Renal cortical epithelial cell (primary cell): ENCODE results near the gene ZDHHC14. TPM values are rescaled to one million over a fixed set of nuclear protein-coding genes. Genes with fewer than 3 reads are reported as not detected.

Source experiments
- DNase-seq: peaks from one replicate; pipeline ENCODE4 v3.0.0-alpha.2; 2011; ENCODE audit warnings: low read depth
- total RNA-seq: library from RNA; depleted of rRNA; stranded (reverse); fragments of >200 nt; gene quantifications from 2 replicates; pipeline ENCODE4 v1.2.3, GENCODE V29; 2014

The ZDHHC14 gene
- total RNA-seq, 1 donor from 2014 or later: 5.3 TPM

DNA sequence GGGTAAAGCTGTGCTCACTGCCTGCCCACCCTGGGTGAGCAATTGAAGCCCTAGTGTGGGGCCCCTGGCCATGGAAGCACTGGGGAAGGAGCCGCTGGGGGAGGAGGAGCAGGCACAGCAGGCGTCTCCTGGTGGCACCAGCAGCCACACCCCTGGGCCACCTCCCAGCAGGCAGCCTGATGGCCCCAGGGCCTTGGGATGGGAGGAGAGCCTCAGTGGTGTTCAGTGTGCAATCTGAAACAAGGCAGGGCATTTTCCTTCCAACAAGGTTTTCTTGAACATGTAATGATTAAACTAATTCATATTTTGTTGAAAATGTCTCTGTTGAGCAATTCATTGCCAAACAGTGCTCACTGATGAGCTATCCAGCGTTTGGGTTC lies 151.0 kb downstream of the ZDHHC14 start:
- DNase-seq: no peak

DNA sequence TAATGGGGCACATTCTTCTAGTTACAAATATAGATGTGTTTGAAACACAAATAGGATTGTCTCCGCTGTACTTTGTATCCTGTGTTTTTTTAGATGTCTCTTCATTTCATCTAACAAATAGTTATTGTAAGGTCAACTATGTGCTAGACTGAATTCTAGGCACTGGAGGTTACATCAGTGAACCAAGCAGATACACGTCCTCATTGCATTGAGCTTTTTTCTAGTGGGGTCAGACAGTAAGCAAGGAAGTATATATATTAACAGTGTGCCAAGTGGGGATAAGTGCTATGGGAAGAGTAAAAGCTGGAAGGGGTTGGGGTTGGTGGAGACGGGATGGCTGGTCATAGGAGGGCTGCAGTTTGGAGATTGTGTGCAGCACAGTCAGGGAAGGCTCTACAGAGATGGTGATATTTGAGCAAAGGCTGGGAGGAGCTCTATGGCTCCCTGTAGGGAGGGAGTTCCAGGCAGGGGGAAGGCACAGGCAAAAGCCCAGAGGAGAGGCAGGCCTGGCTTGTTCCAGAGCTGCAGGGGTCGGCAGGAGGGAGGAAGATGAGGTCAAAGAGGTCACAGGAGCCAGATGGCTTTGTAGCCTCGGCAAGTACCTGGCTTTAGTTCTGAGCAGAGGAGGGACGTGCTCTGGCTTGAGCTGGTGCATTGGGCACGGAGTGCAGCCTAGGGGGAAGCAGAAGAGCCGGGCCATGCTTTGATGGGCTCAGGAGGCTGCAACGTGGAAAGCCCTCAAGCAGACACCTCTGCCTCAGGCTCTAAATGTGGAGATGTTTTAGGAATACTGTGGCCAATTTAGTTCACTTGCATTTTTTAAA lies 152.3 kb downstream of the ZDHHC14 start:
- DNase-seq: no peak

DNA sequence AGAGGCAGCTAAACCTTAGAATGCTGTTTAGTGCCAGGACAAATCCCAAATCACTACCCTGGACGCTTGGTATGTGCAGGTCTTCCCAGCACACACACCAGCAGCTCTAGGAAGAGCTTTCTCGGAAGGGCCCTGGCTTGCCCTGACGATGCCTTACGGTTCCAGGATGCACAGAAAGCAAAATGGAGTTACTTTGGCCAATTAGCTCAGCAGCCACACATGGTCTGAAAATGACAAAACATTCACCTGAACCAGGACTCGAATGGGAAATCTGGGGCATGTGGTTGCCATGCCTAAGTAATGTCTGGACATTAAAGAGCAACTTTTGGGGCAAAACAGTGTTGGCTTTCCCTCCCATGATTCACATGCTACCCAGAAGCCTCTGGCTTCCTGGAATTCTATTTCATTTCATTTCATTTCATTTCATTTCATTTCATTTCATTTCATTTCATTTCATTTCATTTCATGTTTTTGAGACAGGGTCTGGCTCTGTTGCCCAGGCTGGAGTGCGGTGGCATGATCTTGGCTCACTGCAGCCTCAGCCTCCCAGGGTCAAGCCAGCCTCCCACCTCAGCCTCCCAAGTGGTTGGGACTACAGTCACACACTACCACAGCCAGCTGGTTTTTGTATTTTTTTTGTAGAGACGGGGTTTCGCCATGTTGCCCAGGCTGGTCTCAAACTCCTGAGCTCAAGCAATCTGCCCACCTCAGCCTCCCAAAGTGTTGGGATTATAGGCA lies 153.3 kb downstream of the ZDHHC14 start:
- no peak for DNase-seq

DNA sequence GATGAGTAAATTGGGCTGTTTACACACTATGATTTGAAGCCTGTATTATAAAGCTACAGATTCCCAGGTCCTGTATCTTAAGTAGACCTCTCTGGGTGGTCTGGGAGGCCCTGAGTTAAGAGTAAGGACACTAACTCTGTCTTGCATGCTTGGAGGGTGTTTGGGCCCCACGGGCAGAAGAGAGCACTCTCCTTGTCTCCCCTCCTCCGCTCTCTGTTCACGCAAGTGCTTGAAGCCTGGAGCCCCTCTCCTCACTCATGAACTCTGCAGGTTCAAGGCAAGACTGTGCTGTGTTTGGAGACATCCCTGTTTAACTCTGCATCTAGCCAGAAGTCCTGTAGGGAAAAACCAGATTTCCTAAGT lies 154.0 kb downstream of the ZDHHC14 start:
- no peak for DNase-seq

DNA sequence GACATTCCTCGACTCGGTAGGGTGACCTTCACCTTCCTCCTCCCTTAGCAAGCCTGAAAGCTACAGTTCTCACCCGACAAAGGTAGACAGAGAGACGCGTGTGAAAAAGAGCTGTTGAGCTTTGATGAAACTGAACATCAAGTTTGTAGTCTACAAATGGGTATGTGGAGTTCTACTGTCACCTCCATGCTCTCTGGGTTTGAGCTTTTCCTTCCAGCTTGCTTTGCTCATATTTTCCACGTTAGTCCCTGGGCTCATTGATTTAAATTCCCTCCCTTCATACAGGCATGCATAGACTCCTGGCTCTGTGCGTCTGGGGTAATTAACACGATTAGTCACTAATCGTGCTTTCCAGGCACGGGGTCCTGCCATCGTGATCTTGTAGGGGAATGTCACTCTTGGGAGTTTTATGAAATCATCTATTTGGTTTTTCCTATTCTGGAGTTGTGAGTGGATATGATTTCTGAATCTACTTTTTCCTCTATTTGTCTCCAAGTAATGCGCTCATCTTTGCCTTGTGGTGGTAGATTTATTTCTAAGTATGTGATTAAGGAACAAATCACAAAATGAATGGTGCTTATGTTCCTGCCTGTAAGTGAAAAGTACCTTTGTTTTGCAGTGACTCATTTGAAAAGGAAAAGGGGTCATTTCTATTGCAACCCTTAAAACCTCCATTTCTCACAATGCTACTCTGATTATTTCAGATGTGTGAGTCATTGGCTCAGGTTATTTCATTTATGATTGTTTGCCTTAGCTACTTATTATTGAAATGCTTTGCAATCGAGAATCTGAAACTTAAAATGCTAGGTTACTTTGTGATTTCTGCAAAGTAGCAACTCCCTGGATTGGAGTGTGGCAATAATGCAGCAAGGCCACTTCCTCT lies 154.6 kb downstream of the ZDHHC14 start:
- DNase-seq: peak; percentile 99

DNA sequence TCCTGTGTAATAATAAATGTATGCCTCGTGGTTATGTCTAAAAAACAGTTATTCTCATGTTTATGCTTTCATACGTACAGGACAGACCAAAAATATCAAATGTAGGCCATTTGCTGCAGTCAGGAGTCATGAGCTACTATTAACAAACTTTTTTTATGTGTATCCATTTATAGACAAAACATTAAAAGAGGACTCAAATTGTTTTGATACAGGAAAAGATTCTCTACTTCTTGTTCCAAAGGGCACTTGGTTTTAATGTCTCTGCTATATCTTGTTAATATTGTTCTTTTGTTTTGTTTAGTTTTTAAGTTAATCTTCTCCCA lies 155.2 kb downstream of the ZDHHC14 start:
- DNase-seq: no peak

DNA sequence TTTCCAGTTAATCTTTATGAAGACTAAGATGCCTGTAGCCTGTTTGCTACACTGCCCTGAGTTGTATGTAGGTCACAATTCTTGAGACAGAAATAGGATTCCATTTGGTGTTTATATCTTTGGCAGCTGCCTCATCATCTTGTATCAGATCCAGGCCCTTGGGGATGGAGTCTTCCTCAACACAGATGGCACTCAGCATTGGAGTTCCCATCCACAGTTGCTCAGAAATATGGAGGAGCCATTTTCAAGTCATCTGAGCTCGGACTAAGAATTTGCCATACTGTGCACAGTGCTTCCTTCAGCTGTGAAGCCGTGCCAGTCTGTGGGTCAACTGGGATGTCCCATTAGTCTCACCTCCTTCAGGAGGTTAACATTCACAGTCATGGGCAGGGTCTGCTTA lies 156.6 kb downstream of the ZDHHC14 start:
- DNase-seq: no peak

DNA sequence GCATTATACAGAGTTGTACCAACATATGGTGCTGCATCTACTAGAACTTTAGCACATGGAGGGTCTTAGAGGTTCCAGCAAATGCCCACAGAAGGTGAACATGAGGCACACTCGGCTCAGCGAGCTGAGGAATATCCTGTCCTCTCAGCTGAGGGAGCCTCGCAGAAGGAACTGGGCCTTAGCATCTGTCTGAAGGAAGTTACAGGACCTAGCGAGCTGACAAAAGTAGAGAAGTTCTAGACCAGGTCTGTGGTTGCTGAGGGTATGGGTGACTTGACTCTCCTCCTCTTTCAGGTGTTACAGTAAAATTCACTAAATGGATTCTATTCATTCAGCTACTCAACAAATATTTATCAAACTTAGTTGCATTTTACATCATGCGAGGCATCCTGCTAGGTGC lies 157.2 kb downstream of the ZDHHC14 start:
- no peak for DNase-seq

DNA sequence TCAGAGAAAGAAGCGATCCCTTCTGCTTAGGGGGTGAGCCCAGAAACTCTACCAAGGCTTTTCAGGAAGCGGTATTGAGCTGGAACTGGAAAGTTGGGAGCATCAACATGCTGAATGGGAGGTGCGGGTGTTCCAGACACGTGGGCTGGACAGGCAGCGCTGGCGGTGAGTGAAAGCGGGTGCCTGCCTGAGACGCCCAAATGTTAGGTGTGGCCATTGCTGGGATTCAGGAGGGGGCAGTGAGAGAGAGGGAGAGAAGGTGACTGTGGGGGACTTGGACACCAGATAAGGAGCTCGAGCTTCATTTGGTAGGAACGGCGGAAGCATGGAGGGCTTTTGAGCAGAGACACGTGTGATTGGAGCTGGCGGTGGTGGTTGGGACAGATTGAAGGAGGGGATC lies 157.7 kb downstream of the ZDHHC14 start:
- no peak for DNase-seq

DNA sequence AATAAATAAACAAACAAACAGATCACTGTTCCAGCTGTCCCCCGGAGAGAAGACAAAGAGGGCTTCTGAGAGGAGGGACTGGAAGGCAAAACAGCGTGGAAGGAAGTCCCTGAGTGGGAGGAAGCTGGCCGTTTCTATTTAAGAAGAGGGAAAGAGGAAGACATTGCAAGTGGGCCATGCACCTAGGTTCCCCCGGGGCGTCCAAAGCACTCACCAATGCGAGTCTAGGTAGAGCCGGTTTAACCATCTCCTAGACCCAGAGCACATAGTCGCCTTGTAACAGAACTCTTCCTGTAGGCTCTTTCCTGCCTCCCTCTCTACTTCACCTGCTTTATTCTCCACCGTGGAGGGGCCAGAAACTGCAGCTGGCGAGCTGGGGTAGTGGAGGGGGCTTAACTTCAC lies 158.4 kb downstream of the ZDHHC14 start:
- no peak for DNase-seq

DNA sequence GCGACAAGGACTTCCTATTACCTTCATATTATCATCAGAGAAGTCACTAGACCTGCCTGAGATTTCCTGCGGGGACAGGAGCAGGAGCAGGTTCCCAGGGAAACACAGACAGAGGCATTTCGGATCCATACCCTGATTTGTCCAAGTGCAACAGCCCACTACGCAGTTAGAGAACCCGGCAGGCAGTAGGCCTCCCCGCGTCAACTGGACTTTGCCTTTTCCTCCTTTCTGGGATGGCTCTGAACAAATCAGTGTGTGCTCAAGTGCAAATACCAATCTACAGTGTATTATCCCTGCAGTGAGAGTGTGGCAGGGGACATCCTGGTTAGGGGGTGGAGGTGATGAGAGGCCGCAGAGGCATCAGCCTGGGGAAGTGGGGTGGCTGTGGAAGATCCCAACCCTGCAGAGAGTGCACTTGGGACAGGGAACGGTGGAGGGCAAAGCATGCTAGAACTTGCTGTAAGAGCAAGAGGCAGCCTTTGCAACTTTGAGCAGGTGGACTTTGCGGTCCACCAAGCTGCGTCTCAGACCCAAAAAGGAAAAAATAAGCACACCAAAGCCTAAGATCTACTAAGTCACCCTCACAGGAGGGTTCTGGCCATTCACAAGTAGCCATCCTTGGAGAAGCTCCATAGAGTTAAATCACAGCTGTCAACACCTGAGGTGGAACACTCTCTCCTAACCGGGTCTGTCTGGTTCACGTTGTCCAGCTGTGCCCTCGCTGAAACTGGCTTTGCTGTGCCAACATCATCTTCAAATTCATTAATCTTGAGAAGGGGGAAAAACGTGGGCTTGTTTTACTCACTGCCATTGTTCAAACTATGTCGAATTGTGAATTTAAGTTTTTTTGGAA lies 159.1 kb downstream of the ZDHHC14 start:
- DNase-seq: no peak

DNA sequence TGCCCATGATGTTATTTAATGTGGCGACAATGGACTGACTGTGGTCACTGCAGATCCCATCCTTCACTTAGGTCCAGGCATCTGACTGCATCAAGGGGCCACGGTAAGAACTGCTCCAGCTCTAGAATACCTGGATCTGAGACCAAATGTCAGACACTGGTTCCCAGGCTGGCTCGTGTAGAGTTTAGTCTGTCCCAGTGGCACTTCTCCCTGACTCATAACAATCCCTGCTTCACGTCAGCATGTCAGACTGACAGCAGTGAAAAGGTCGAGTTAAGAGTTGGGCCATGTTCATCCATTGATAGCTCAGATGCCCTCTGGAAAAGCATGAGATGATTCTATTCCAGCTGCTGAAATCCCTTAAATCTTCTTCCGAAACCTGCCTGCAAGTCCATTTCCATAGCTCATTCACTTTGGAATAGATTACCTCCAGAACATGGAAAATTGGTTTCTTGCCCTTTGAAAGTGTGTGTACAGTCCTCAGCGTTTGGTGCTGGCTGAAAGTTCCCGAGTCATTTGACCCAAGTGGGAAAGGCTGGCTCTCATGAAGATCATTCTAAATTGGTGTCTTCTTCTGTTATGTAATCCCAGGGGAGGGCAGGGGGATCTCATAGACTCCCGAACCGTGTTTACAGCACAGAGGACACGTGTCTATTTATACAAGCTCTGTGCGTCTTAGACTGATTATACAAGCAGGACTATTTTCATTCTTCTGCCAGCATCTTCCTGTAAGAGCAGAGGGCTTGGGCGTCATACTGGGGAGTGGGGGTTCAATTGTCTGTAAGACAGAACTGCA lies 160.8 kb downstream of the ZDHHC14 start:
- DNase-seq: no peak

DNA sequence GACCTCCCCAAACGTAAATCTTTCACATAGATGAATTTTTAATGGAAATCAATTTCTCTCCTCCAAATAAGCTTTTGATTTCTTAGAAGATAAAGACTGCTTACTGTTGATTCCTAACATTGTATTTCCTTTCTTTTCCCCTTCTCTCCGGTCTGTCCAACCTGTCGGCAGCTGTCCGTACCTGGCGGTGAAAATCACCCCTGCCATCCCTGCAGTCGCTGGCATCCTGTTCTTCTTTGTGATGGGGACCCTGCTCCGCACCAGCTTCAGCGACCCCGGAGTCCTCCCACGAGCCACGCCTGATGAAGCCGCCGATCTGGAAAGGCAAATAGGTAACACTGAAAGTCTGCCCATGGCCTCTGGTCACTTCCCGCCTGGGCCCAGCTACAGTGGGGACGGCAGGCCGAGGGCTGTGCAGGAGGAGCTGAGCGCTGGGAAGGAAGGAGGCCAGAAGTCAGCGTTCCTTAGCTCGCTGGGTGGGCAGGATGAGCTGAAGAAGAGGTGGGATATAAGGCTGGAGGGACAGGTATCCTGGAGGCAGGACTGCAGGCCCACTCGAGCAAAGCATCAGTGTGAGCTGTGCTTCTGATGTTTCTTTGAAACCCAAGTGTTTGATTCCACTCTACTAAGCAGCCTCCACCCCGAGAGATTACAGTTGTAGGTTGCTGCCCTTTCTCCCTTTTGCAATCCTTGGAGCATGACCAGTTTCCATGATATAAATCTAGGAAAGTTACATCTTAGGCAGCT lies 161.6 kb downstream of the ZDHHC14 start:
- DNase-seq: no peak

DNA sequence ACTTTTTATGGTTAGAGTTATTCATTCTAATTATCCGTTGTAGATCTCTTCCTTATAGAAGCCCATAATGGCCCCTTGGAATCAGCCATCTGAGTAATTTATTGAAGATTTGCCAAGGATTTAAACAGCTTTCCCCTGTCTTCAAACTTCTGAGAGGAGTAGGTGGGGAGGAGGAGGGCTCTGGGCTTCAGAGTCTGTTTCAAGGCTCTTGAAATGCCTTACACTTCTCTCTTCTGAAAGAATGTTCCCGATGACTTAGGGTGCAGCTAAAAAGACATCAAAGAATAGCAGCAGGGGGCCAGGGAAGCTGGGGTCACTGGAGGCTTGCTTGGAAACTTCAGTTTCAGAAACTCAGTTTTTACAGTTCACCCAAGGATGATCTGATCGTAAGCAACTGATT lies 165.3 kb downstream of the ZDHHC14 start:
- no peak for DNase-seq

DNA sequence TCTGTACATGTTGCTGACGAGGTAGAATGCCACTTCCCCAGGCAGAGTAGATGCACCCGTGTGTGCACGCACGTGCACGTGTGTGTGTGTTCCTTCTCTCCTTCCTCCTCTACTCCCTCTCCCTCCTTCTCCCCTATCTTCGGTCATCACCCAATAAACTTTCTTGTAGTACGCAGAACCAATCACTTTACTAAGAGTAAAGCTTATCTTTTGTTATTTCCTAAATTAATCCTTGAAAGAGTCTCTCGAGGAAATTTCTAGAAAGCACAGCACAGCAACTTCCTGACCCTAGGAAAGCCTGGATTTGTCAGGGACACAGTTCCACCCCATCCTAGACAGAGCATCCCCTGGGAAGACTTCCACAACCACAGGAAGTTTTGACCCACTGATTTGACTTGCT lies 166.1 kb downstream of the ZDHHC14 start:
- no peak for DNase-seq

DNA sequence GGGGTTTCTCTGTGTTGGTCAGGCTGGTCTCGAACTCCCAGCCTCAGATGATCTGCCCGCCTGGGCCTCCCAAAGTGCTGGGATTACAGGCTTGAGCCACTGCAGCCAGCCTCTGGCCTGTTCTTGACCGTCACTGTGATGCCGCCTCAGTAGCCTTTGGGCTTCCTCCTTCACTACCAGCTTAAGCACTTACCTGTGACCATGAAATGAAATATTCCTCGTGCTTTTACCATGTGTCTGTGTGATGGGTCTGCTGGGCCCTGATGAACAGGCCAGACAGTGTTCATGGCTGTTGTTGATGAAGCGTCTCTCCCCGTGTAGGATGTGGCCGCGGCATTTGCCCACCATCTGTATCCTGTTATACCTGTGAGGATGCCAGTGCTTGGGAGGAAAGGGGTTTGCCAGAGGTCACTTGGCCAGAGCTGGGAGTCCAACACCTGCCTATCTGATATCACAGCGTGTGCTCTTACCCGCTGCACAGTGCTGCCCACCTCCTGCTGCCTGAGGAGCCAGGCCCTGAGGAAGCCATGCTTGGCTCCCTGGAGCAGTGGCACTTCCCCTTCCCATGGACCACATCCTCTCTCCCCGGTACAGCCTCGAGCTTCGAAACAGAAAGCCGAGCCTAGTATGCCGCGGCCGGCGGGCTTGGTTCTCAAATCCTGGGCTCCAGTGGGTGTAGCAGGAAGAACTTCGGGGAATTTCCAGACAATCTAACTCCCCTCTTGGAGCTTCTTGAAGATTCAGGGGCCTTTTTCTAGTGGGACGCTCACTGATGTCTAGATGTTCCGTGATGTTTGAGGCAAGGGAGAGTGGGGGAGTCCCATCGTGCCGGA lies 167.9 kb downstream of the ZDHHC14 start:
- no peak for DNase-seq

DNA sequence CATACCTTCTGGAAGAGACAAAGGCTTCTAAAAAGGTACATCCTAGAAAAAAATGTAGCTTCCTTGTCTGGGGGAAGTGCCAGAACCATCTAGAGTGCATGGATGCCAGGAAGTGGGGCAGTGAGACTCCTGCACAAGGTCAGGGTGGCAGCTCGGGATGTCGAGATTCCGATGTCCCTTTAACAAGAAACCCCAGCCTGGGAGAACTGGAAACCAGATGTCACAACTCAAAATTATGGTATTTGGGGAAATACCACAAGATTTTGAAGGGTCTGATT lies 168.4 kb downstream of the ZDHHC14 start:
- no peak for DNase-seq

DNA sequence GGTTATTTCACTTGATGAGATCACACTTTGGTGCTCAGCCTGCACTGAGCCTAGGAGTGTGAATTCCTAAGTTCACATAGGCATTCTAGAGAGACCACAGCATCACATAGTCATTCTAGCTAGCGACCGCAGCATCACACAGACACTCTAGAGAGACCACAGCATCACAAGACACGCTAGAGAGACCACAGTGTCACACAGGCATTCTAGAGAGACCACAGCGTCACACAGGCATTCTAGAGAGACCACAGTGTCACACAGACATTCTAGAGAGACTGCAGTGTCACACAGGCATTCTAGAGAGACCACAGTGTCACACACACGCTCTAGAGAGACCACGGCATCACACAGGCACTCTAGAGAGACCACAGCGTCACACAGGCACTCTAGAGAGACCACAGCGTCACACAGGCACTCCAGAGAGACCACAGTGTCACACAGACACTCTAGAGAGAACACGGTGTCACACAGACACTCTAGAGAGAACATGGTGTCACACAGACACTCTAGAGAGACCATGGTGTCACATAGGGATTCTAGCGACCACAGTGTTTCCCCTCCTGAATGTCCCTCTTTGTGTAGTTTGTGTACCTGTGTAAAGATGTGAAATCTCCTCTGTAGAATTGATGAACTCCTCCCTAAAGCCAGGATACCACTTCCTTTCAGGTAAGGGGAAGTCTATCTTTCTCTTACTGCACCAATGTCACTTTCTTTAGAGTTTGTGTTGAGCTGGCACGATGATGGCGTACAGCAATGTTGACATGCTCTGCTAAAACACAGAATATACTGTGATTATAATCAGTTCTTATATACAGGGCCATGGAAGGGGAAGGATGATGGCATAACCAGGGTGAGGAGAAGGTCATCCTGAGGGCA lies 169.4 kb downstream of the ZDHHC14 start:
- no peak for DNase-seq
